ENCODE results near the gene STAG3. TPM values are rescaled to one million over a fixed set of nuclear protein-coding genes. Genes with fewer than 3 reads are reported as not detected.
A peak's percentile ranks its signal among the peaks of the same experiment; 100 is the strongest.

Gene STAG3
- total and polyA plus RNA-seq, 9 of the 15 experiments (the other 6 are each of a cell fraction or from before 2014, with no cell fraction given), result 0.54 to 2.5 (median 1.7) TPM

GRCh38 chr7:100177045-100178001 is at the start of gene STAG3, which contains the start of gene GPC2 (continued):
- TF ChIP-seq NCOA1 (IDR thresholded peaks at IDR 0.05; ENCODE audit: low read depth) (no peak), ZNF77 (CRISPR knock-in tag; IDR thresholded peaks at IDR 0.05) (no peak), CEBPZ (IDR thresholded peaks at IDR 0.05; ENCODE audit: borderline replicate concordance, low read depth, low read length) (peak; percentile 11; the same call in 1 of the 2 replicates), DNMT1 (IDR thresholded peaks at IDR 0.05) (no peak), CCAR2 (IDR thresholded peaks at IDR 0.05; ENCODE audit: low read depth, low read length) (no peak), HNRNPLL (IDR thresholded peaks at IDR 0.05; ENCODE audit: low read depth, low read length, poor library complexity, severe bottlenecking) (no peak), SFPQ (IDR thresholded peaks at IDR 0.05; ENCODE audit: low read depth, low read length) (no peak), ETV6 (IDR thresholded peaks at IDR 0.05; ENCODE audit: borderline replicate concordance in 1 of 2, low read depth in 2 of 2, low read length in 1 of 2) (no peak), ETV6 (CRISPR knock-in tag; IDR thresholded peaks at IDR 0.05; ENCODE audit: borderline replicate concordance) (peak; percentile 73; the same call in 1 of the 2 replicates), E2F4 (CRISPR knock-in tag; IDR thresholded peaks at IDR 0.05; ENCODE audit: low read depth) (peak; percentile 67; the same call in 1 of the 2 replicates), ZFP1 (CRISPR knock-in tag; IDR thresholded peaks at IDR 0.05) (no peak), CHAMP1 (IDR thresholded peaks at IDR 0.05) (no peak; the same call in 1 of the 2 replicates), YY1 (IDR thresholded peaks at IDR 0.05; ENCODE audit: borderline replicate concordance in 1 of 3, control insufficient read depth in 1 of 3, extremely low read depth in 1 of 3, insufficient read depth in 3 of 3, insufficient read length in 1 of 3, insufficient replicate concordance in 2 of 3, low read depth in 1 of 3, low read length in 2 of 3) (peak in 1 of 3 experiments; percentile 26)

All from K562 (cell line).